ENCODE measurements around the gene TMEM63C.

TMEM63C gene

GRCh38 chr14:77181603-77182437, at the start of gene TMEM63C:
Gene TMEM63C (plus strand): TSS chr14:77181798. CDS start chr14:77218814, 37,016 bp downstream.
- no peak for DNase-seq

- no peak for DNase-seq
Measured at GRCh38 chr14:77131871-77132486, 49.6 kb upstream of the TMEM63C start.

GRCh38 chr14:77133720-77134338, 47.8 kb upstream of the TMEM63C start:
- peak; percentile 82 for DNase-seq

- DNase-seq, result no peak
Measured at GRCh38 chr14:77139022-77139421, 42.6 kb upstream of the TMEM63C start.

- no peak for DNase-seq
Measured at GRCh38 chr14:77139540-77140358, 41.8 kb upstream of the TMEM63C start.

- no peak for DNase-seq
Measured at GRCh38 chr14:77140359-77141213, 41.0 kb upstream of the TMEM63C start.

GRCh38 chr14:77141214-77142004, 40.2 kb upstream of the TMEM63C start, which contains the start of gene ZDHHC22:
Gene ZDHHC22 (minus strand): TSS chr14:77141791. CDS start chr14:77139738, 2,053 bp downstream.
- peak; percentile 64 for DNase-seq

GRCh38 chr14:77142005-77142800, 39.4 kb upstream of the TMEM63C start:
- DNase-seq, result no peak

GRCh38 chr14:77143071-77143470, 38.5 kb upstream of the TMEM63C start:
- no peak for DNase-seq

GRCh38 chr14:77144412-77145115, 37.0 kb upstream of the TMEM63C start:
- no peak for DNase-seq

GRCh38 chr14:77145975-77146740, 35.4 kb upstream of the TMEM63C start:
- DNase-seq, result no peak

- no peak for DNase-seq
Measured at GRCh38 chr14:77148510-77149231, 32.9 kb upstream of the TMEM63C start.

GRCh38 chr14:77151245-77151644, 30.4 kb upstream of the TMEM63C start:
- no peak for DNase-seq

- no peak for DNase-seq
Measured at GRCh38 chr14:77151918-77152588, 29.5 kb upstream of the TMEM63C start.

- DNase-seq, result no peak
Measured at GRCh38 chr14:77153802-77154201, 27.8 kb upstream of the TMEM63C start.

- DNase-seq, result no peak
Measured at GRCh38 chr14:77154421-77154820, 27.2 kb upstream of the TMEM63C start.

GRCh38 chr14:77155083-77155482, 26.5 kb upstream of the TMEM63C start:
- no peak for DNase-seq
